KMS-11 (cell line): ENCODE measurements around the gene SLC22A23.

ENCODE experiments used
- H2AFZ ChIP-seq: fragments of 200-600 bp; sonication (generic); 2 replicates; pipeline ENCODE4 v1.6.1; 2016; ENCODE audit warnings: antibody characterized with exemption, mixed run types, low read depth
- H3K27ac ChIP-seq: fragments of 200-600 bp; sonication (generic); 2 replicates; pipeline ENCODE4 v1.6.1; 2016; ENCODE audit warnings: mild to moderate bottlenecking, mixed run types
- H3K27me3 ChIP-seq: fragments of 200-600 bp; sonication (generic); 2 replicates; pipeline ENCODE4 v1.6.1; 2017; ENCODE audit warnings: mild to moderate bottlenecking, low read depth, mixed run types, moderate library complexity; ENCODE audit not compliant: insufficient read depth
- H3K36me3 ChIP-seq: fragments of 200-600 bp; sonication (generic); 2 replicates; pipeline ENCODE4 v1.6.1; 2017; ENCODE audit warnings: mild to moderate bottlenecking, mixed run types; ENCODE audit not compliant: insufficient read depth
- H3K4me1 ChIP-seq: fragments of 200-600 bp; sonication (generic); 2 replicates; pipeline ENCODE4 v1.6.1; 2016; ENCODE audit warnings: mild to moderate bottlenecking, low read depth, mixed run types; ENCODE audit not compliant: poor library complexity, severe bottlenecking
- H3K4me2 ChIP-seq: fragments of 200-600 bp; sonication (generic); 2 replicates; pipeline ENCODE4 v1.7.0; 2016; ENCODE audit warnings: mild to moderate bottlenecking, mixed run types
- H3K4me3 ChIP-seq: fragments of 200-600 bp; sonication (generic); IDR thresholded peaks from 2 replicates; pipeline ENCODE4 v1.6.1; 2017; ENCODE audit warnings: low read depth, low read length, mixed read lengths; ENCODE audit not compliant: insufficient read depth
- H3K79me2 ChIP-seq: fragments of 200-600 bp; sonication (generic); 2 replicates; pipeline ENCODE4 v1.6.1; 2016; ENCODE audit warnings: low read depth, mixed run types; ENCODE audit not compliant: insufficient read depth
- H3K9ac ChIP-seq: fragments of 200-600 bp; sonication (generic); 2 replicates; pipeline ENCODE4 v1.6.1; 2016; ENCODE audit warnings: mild to moderate bottlenecking, mixed run types
- H4K20me1 ChIP-seq: fragments of 200-600 bp; sonication (generic); 2 replicates; pipeline ENCODE4 v1.6.1; 2016; ENCODE audit warnings: mild to moderate bottlenecking, mixed run types; ENCODE audit not compliant: insufficient read depth
- TF ChIP-seq, protein P1 (sequence below): fragments of 200-600 bp; sonication (generic); conservative IDR thresholded peaks from 2 replicates; pipeline ENCODE4 v1.6.1; 2017; ENCODE audit warnings: low read depth, mild to moderate bottlenecking, antibody characterized with exemption, low read length, moderate library complexity, mixed read lengths

The SLC22A23 gene

DNA sequence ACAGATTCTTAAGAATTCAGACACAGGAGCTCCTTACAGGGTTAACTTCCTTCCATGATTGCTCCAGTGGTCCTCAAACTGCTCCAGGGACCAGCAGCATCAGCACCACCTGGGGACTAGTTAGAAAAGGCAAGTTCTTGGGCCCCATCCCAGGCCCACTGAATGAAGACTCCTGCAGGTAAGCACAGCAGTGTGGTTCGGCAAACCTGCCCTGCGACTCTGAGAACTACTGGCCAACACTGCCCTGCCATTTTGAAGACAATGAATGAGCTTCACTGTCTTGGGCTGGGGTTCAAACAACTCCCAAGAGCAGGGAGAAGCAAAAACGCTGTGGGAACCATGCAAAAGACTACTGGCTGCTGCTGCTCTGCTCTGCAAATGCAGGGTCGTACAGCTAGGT is 39.4 kb downstream of the SLC22A23 start:
- TF ChIP-seq, protein P1, sequence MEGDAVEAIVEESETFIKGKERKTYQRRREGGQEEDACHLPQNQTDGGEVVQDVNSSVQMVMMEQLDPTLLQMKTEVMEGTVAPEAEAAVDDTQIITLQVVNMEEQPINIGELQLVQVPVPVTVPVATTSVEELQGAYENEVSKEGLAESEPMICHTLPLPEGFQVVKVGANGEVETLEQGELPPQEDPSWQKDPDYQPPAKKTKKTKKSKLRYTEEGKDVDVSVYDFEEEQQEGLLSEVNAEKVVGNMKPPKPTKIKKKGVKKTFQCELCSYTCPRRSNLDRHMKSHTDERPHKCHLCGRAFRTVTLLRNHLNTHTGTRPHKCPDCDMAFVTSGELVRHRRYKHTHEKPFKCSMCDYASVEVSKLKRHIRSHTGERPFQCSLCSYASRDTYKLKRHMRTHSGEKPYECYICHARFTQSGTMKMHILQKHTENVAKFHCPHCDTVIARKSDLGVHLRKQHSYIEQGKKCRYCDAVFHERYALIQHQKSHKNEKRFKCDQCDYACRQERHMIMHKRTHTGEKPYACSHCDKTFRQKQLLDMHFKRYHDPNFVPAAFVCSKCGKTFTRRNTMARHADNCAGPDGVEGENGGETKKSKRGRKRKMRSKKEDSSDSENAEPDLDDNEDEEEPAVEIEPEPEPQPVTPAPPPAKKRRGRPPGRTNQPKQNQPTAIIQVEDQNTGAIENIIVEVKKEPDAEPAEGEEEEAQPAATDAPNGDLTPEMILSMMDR, result no peak
- H3K27me3 ChIP-seq, result no peaks in the 10 kb centered on the region
- no peak overlapping the region for H2AFZ ChIP-seq
- no peak overlapping the region for H3K27ac ChIP-seq
- H3K4me1 ChIP-seq, result peaks cover 63% of the 10 kb centered on the region
- no peak overlapping the region for H3K4me2 ChIP-seq
- no peak overlapping the region for H3K9ac ChIP-seq
- no peak overlapping the region for H3K4me3 ChIP-seq
- no peaks in the 10 kb centered on the region for H3K79me2 ChIP-seq
- no peaks in the 10 kb centered on the region for H3K36me3 ChIP-seq
- H4K20me1 ChIP-seq, result no peaks in the 10 kb centered on the region

DNA sequence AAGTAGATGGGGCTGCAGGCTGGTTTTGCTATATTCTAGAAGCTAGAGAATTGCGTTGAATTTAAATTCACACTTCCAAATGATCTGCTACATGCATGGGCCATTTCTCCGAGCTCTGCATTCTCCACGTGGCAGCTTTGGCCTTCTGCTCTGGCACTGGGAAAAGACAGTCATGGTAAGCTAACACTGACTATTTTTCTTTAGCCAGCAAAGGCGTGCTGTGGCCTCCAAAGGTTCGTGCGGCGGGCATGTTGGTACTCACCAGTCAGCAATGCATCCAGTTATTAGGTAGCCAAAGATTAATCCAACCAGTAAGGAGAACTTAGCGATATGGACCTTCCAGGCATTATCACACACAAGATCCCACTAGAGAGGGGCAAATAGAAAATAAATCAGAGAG is 41.4 kb downstream of the SLC22A23 start:
- Histone ChIP-seq H3K27ac (peak overlapping the region; percentile 61), H3K79me2 (no peaks in the 10 kb centered on the region), H3K4me1 (peaks cover 68% of the 10 kb centered on the region), H3K4me3 (no peak overlapping the region), H3K27me3 (no peaks in the 10 kb centered on the region), H3K9ac (peak overlapping the region; percentile 16; the same call in 1 of the 2 replicates), H3K4me2 (peak overlapping the region; percentile 86), H3K36me3 (no peaks in the 10 kb centered on the region), H4K20me1 (no peaks in the 10 kb centered on the region), H2AFZ (peak overlapping the region; percentile 38; the same call in 1 of the 2 replicates)
- TF ChIP-seq, protein P1, result no peak

DNA sequence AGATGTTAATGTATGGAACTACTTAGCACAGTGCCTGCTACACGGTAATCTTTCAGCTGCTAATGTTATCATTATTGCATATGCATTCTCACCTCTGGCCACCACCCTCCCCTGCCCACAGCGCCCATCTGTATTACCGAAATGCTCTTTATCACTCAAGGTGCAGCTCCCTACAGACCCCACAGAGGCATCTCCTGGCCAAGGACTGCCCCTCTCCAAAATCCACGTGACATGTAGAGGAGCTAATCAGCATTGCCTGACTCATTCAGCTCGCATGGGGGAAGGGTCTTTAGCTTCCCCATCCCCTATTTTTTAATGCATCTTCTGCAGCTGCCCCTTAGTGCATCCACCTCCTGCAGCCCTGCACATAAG is 41.8 kb downstream of the SLC22A23 start:
- peaks cover 68% of the 10 kb centered on the region for H3K4me1 ChIP-seq
- no peaks in the 10 kb centered on the region for H4K20me1 ChIP-seq
- TF ChIP-seq, protein P1, result no peak
- H3K79me2 ChIP-seq, result no peaks in the 10 kb centered on the region
- H2AFZ ChIP-seq, result peak overlapping the region; percentile 38; the same call in 1 of the 2 replicates
- H3K27ac ChIP-seq, result peak overlapping the region; percentile 61
- H3K4me3 ChIP-seq, result no peak overlapping the region
- H3K9ac ChIP-seq, result peak overlapping the region; percentile 16; the same call in 1 of the 2 replicates
- H3K36me3 ChIP-seq, result no peaks in the 10 kb centered on the region
- H3K4me2 ChIP-seq, result peak overlapping the region; percentile 86
- no peaks in the 10 kb centered on the region for H3K27me3 ChIP-seq

DNA sequence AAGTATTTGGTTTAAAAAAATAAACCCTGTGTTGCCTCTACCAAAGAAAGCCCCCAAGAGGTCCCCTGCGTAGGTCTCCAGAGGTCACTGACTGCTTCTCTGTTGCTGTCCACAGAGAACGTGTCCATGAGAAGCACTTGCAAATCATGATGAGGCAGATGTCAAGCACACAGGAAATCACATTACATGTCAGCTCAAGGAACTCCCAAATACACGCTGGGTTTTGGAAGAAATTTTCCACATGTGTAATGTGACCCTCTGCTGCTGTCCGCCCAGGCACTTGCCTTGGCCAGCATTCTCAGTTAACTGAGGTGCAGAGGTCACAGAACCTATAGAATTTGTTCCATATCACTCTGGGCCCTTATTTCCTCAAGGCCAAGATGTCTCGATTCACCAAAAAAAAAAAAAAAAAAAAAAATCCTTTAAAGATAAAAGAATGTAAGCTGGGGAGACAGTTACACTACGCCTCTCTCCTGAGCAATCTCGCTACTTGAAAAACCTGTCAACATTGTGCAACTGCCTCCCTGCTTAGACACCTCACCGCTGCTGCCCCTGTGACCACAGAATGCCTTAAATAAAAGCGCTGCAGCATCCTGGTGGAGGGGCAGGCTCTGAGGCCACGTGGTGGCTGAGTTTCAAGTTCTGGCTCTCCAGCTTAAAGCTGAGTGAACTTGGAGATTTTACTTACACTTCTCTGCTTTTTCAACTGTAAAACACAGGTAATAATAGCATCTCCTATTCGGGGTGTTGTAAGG is 42.3 kb downstream of the SLC22A23 start:
- Histone ChIP-seq H3K4me3 (no peak overlapping the region), H3K36me3 (no peaks in the 10 kb centered on the region), H3K27me3 (no peaks in the 10 kb centered on the region), H2AFZ (peak overlapping the region; percentile 38), H4K20me1 (no peaks in the 10 kb centered on the region), H3K9ac (peak overlapping the region; percentile 16; the same call in 1 of the 2 replicates), H3K4me2 (peak overlapping the region; percentile 86), H3K27ac (peak overlapping the region; percentile 61), H3K4me1 (peaks cover 67% of the 10 kb centered on the region), H3K79me2 (no peaks in the 10 kb centered on the region)
- TF ChIP-seq, protein P1, result no peak
